ENCODE data around the gene PRKCD.

PRKCD gene

GRCh38 chr3:53242155-53242554 lies 81.1 kb downstream of the PRKCD start:
- TF ChIP-seq, protein P1, sequence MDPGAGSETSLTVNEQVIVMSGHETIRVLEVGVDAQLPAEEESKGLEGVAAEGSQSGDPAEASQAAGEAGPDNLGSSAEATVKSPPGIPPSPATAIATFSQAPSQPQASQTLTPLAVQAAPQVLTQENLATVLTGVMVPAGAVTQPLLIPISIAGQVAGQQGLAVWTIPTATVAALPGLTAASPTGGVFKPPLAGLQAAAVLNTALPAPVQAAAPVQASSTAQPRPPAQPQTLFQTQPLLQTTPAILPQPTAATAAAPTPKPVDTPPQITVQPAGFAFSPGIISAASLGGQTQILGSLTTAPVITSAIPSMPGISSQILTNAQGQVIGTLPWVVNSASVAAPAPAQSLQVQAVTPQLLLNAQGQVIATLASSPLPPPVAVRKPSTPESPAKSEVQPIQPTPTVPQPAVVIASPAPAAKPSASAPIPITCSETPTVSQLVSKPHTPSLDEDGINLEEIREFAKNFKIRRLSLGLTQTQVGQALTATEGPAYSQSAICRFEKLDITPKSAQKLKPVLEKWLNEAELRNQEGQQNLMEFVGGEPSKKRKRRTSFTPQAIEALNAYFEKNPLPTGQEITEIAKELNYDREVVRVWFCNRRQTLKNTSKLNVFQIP (CRISPR knock-in tag; IDR thresholded peaks at IDR 0.05; ENCODE audit: borderline replicate concordance, low read depth) = no peak
- no peak for ATAC-seq

Data from SK-N-SH treated with all-trans-retinoic acid at 6 μM for 48 hours (cell line).